GM03348 (cell line): Measurements from ENCODE around the gene FOXF2.
A peak's percentile ranks its signal among the peaks of the same experiment; 100 is the strongest.

Source experiments
- DNase-seq: peaks from one replicate; pipeline ENCODE4 v3.0.0; 2012; ENCODE audit warnings: low spot score

Gene FOXF2

DNA sequence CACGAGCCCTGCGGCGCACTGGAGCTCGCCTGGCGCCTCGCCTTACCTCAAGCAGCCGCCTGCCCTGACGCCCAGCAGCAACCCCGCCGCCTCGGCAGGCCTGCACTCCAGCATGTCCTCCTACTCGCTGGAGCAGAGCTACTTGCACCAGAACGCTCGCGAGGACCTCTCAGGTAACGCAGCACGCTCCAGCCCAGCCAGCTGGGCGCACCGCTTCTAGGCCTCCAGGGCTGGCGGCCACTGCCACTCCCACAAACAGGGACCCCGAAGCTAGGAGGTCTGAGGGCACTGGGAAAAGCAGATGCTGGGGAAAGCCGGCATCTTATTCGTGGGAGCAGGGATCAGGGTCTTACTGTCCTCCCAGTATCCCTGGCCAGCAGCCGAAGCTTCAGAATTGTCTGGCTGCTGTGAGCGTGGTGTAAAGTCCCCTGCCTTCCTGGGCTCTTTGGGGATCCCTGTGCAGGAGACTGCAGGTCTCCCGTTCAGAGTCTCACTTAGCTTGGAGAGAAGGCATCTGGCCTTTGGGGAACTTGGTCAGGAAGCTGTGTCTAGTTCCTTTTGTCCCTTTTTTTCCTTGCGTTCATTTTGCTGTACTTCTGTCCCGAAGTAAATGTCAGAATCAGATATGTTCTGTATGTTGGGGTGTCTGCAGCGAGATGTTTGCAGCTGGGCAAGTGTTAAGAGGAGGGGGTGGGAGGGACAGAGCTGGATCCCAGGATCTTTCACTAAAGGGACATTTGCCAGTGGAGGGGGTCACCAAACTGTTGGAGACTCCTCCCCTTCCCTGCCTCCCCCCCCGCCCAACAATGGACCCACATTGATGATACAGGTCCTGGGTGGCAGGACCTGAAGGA, 1.8 kb downstream of the FOXF2 start:
- DNase-seq: peak; percentile 62

DNA sequence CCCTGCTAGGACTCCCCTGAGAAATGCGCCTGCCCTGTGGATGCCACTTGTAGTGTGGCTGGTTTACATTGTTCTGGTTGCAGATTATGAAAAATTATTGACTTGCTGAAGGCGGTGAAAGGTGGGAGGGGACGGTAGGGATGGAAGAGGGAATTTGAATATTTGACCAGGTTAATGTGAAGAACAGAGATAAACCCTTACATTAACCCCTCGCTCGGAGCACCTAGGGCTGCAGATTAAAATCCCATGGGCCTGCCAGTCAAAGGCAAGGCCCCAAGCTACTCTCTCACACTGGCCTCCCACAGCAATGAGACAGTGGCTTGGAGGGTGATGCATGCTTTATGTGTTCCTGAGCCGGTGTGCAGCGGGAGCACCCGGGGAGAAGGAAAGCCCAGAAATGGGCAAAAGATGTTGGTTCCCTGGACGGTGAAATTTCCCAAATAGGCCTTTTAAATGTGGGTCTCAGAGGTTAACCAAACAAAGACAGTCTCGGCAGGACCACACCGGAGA, 2.5 kb downstream of the FOXF2 start:
- DNase-seq: no peak

DNA sequence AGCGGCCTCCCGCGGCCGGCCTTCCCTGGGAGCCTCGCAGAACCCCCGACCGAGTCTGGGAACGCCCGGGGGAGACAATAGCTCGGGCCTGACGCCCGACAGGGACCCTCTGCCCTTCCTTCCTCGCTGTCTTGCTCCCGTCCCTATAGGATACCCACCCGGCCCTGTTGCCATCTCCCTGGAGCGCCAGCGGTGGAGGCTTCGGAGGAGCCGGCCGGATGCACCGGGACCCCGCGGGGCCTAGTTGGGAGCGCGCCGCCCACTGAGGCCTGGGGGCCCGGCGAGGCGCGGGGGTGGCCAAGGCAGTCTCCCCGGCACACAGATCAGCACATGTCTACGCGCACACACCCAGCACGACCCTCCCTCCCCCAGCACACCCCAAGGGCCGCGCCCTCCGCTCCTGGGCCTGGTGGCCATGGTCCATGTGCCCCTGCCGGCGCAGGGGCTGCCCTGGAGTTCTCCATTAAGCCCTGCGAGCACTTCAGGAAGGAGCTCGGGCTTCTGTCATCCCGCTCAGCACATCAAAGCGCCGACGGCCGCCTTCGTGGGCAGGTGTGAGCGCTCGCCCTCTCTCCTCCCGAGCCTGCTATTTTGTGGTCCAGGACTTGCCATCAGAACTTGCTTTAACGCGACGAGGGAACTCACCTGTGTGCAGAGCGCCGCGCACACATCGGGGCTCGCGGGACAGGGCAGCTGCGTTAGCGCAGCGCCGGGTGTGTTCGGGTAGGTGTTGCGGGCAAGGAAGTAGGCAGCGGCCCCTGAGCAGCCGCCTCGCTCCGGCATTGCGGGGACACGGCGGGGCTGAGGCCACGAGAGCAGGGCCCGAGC, 3.7 kb downstream of the FOXF2 start:
- DNase-seq: no peak

DNA sequence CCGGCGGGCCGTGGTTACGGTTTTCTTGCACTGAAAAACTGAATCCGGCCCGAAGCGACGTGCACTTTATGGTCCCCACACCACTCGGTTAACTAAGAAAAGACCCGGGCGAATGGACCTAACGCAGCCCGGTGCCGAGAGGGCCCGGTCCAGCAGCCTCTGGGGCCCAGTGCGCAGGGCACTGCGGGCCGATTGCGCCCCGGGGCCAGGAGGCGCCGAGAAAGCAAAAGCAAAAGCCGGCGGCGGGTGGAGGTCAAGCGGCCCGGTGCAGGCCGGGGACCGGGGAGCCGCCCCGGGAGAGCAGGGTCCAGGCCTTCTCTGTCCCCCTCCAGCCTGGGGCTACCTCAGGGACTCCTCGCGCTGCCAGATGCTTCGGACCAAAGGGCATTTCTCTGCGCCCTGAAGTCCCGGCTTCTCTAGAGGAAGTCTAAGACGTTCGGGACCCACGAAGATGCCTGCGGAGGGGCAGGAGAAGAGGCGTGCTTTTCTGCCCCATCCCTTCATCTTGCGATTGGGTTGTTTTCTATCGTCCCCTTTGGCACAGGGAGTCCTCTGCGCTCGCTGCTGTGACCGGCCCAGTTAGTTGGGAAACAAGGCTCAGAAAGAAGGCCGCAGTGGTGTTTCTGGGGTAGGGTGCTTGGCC, 4.4 kb downstream of the FOXF2 start:
- DNase-seq: no peak

DNA sequence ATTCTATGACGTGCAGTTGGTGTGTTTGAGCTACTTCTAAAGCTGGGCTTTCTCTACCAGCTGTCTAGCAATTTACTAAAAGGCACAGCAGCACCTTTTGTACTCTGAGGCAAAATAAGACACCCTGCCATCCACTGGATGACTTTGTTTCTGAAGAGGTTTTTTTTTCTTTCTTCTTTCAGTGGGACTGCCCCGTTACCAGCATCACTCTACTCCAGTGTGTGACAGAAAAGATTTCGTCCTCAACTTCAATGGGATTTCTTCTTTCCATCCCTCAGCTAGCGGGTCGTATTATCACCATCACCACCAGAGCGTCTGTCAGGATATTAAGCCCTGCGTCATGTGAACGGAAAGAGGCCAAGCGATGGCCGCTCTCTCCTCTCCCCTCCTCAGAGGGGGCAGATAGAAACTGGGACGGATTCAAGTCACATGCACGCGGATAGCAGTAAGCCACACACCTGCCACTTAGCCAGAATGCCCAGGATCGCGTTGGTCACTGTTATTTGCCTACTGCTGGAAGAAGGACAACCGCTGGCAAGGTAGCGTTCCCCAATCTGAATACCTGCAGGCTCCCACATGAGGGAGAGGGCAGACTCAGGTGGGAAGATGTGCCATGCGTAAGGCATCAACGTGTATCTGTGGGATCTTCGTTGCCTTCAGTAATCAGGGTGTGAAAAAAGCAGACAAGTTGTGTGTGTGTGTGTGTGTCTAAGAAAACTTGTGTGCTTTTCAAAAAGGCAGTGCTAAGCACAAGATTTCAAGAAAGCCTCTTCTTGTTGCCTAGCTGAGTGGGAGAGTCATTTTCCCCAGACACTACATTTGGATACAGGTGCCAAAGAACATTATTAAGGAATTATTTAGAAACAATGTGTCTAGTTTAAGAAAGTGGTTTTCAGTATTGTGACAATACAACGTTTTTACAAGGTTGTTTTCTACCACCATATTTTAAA, 5.4 kb downstream of the FOXF2 start:
- no peak for DNase-seq

DNA sequence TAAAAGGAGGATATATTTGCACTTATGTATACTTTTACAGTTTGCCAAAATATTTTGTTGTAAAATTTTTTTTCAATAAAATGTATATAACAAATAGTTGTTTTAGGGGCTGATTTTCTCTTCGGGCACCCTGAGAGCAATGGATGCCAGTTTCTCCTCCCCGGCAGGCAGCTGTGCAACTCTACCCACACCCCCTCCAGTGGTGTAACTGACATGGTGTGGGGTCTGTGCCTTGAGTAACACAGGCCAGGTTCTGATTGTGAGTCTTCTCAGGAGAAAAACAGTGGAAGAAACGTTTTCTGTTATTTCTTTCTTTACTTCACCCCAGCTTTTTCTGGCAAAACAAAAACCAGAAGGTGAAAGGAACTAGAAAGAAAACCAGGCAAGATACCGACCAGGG, 6.1 kb downstream of the FOXF2 start:
- no peak for DNase-seq

DNA sequence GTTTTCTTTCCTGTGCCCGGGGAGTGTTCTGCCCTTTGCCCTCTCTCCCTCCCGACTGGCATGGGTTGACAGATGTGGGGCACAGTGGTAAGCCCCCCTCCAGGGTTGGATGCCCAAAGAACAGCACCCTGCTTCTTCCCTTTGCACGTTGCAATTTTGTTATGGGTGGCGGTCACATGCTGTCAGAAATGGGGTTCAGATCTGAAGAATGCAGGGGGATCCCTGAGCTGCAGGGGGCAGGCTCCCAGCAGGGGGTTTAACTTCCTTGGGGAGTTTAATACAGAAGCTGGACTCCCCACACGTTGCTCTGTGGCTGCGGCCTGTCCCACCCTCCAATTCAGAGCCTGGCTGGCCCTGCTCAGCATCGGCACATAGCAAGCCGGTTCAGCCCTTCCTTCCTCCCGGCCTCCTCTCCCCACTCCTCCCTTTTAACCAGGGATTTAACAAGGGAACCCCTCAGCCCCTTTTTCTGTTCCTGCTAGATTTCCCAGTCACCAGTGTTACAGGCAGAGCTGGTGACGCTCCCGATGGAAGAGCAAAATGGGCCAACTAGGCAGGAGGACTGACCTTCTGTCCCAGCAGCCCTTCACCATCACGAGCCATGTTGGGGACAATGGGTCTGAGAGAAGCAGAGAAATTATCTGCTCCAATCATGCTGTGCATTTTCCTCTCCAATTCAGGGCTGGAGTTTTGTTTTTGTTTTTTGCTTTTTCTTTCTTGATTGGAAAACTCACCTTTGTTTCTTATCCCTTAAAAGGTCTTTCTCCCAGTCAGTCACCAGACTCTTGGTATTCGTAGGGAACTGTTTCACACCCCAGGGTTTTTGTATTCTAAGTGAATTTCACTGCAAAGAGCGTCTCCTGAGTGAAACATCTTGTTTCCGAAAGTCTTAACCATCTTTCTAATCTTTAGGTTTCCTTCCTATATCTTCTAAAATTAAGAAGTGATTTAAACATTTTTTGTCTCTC, 6.8 kb downstream of the FOXF2 start:
- DNase-seq: no peak

DNA sequence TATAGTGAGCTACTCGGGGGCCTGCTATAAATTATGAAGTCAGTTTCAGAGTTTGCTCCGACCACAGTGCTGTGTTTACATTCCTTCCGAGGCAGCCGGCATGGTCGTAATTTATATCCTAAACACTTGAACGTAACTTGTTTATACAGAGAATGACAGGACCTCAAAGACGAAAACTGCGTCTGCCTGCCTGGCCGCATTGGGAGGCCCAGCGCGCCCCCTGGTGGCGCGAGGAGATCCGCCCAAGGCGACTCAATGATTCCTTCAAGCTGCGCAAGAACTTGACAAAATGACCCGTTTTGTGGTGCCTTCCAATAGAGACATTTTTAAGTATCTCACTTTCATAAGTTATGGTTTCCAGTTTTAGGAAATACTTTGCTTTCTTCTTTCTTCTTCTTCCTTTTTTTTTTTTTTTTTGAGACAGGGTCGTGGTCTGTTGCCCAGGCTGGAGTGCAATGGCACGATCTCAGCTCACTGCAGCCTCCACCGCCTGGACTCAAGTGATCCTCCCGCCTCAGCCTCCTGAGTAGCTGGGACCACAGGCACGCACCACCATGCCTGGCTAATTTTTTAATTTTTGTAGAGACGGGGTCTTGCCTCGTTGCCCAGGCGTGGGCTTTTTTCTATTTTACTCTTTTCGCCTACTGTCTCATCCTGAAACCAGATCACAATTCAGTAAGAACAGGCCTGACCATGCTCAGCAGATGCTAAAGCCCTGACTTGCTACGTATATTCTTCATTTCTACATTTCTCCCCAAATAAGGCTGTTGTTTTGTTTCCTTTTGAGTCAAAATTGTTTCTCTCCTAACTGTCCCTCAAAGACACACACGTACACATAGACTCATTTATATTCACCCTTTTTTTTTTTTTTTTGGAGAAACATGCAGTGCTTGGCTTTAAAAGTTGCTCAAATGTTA, 7.8 kb downstream of the FOXF2 start:
- DNase-seq: peak; percentile 90

DNA sequence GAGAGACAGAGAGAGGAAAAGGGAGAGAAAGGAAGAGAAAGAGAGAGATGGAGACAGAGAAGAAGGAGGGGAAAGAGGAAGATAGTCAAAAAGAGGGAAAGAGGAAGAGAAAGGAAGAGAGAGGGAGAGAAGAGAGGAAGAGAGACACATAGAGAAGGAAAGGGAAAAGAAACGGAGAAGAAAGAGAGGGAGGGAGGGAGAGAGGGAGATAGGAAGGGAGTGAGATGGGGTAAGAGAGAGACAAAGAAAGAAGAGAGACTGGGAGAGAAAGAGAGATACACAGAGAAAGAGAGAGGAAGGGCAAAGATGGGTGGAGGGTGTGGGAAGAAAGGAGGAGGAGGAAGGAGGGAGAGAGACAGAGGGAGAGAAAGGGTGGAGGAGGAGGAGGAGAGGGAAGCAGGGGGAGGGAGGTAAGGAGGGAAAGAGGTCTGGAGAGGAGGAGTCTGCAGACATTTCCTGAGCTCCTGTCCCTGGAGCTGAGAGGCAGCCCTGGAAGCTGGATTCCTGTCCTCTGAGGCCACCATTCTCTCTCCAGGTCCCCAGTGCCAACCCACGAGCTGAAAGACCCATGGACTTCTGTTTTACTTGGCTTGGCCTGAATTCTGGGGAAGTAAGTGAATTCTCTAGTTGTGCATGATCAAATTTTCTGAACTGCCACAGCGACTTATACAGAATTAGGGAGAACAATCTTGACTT, 9.9 kb downstream of the FOXF2 start:
- no peak for DNase-seq

DNA sequence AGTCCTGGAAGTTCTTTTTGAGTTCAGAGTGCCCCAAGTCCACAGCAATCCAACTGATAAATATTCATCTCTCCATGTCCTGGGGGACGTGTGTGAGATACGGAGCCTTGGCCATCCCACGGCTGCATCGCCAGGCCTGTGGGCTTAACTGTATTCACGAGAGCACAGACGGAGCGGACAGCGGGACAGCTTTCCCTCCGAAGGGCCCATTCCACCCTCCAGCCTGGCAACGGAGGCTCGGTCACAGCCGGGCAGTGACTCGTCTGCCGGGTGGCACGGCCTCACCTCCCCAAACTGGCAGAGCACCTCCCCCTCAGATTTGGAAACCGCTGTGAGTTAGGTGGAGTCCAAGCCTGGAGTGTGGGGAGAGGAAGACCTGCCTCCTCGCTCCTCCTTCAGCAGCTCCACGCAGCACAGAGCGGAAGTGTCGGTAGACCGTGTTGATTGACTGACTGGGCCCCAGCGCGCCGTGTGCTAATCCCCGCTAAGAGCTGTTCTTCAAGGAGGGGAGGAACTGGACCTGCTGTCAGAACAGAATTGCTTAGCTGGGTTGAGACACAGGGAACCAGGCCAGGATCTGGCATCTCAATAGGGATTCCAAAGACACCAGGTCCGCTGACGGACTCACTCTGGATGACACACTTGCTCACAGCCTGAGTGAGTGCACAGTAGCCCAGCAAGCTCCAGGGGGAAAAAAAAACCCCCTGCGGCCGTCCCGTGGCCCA, 10.9 kb downstream of the FOXF2 start:
- DNase-seq: no peak

DNA sequence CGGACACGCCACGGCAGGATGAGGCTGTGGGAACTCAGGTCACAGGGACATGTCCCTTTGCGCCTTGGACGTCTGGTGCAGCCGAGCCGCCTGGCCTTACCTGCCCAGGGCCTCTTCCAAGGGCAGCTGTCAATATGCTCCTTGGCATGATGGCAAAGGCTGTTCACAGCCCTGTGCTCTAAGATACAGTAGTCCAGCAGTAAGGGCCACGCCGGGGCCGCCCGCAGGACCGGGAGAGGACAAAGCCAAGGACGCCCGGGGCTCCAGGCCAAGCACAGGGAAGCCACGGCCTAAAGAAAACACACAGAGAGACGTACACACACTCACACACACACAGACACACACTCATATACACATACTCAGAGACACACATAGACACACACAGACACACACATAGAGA, 13.0 kb downstream of the FOXF2 start:
- no peak for DNase-seq

DNA sequence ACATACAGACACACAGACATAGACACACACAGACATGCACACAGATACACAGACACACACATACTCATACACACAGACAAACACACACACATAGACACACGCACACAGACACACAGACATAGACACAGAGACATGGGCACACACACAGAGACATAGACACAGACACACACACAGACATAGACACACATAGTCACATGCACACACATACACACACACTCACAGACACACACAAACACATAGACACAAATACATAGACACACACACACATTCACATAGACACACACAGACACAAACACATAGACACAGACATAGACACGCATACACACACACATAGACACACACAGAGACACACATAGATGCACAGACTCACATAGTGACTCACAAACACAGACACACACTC, 13.5 kb downstream of the FOXF2 start:
- DNase-seq: no peak

DNA sequence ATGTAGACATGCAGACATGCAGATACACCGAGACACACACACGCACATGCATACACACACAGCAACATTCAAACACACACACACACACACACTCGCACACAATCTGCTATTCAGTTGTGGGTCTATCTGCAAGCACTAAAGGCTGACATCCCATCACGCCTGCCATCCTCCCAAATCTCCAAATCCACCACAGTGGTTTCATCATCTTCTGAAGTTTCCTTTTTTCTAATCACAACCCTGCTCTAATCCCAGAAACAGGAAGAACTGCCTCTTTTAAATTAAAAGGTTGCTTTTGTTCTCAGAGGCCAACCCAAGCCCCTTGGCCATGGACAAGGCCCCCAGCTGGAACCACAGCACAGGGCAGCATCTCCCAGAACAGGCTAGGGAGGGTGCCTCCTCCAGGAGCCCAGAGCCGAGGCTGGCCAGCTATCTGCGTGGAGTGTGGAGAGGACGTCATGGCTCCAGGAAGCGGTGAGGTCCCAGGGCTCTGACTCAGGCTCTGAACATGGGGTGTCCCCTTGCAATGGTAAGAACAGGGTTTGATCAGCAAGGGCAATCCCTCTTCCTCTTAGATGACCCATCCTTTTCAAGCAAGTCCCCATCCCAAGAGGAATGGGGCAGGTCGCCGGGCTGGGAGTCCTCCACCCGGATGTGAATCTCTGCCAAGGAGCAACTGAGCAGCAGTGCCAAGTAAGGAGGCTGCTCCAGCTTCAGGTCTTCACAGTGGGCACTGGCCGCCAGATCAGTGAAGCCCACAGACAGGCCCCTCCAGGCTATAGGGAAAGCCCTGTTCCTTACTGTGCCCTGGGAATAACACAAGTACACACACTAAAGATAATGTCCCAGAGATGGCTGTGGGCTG, 14.7 kb downstream of the FOXF2 start:
- no peak for DNase-seq

DNA sequence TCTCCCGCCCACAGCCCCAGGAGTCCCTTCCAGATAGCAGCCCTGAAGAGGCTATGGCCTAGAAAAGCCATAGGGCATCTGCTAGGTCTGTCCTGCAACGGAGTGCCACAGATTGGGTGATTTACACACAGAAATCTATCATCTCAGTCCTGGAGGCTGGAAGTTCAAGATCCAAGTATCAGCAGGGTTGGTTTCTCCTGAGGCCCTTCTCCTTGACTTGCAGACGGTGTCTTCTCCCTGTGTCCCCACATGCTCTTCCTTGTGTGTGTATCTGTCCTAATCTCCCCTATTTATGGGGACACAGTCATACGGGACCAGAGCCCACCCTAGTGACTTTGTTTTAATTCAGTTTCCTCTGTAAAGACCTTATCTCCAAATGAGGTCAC, 15.3 kb downstream of the FOXF2 start:
- DNase-seq: no peak

DNA sequence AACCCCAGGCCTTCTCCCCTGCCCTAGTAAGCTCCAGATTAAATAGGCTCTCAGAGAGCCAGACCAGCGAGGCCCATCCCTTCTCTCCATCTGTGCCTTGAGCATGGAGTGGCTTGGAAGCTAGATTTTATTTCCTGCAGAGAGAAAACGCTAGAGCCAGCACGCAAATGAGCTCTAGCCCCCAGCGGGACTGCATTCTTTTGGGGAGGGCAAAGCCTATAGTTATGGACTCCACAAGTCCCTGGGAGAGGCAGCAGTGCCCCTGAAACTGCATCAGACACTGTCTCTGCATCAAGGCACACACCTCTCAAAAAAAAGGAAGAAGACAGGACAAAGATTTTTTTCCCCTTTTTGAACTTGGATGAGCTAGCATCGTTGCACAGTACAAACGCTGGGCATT, 15.8 kb downstream of the FOXF2 start:
- DNase-seq: no peak

DNA sequence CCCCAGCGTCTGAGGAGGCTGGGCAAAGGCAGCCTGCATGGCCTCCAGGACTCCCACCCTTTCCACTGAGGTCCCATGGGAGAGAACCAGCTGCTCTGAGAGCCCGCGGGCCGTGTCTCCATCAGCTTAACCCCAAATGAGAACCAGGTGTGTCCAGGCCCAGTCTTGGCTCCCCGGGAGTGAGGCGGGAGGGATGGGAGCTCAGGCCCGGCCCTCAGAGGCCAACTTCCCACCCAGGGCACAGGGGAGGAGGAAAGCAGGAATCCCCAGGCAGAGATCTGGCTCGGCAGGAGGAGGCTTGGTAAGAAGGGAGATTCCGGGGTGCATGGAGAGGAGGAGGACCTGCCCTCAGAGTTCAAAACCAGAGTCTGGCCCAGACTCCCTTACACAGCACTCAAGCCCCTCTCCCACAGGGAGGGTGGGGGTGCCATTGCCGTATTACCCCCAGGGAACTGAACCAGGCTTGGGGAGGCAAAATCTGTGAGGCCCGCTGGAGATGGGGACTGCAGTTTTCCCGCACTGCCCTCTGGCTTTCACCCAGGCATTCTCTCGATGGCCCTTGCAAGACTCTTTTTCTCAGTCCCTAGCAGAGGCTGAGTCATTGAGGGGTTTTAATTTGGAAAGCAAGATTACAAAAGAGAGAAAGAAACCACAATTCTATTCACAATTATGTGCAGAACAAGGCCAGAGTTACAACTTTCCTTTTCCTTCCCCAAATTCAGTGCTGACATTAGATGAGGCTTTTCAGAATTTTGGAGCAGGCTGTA, 17.1 kb downstream of the FOXF2 start:
- peak; percentile 38 for DNase-seq
